ENCODE results near the gene GART. TPM values are rescaled to one million over a fixed set of nuclear protein-coding genes. Genes with fewer than 3 reads are reported as not detected.
"Not testable (repeated sequence)": the region's sequence is repeated elsewhere in the genome, so short reads cannot be mapped to it uniquely, and the experiment has no call there.

Gene GART
- total RNA-seq, 1 experiment from 2014 or later: 240 TPM

GRCh38 chr21:33514229-33514628 lies 27.7 kb downstream of the GART start:
- DNase-seq (ENCODE audit: unreplicated experiment): peak; percentile 16
- Mint-ChIP-seq H3K36me3 (ENCODE audit: insufficient read depth, unreplicated experiment) (peaks cover 99% of the 10 kb centered on the region), H3K27me3 (ENCODE audit: insufficient read depth, unreplicated experiment) (no peaks in the 10 kb centered on the region), H3K4me1 (ENCODE audit: insufficient read depth, unreplicated experiment) (peaks cover 6% of the 10 kb centered on the region), H3K27ac (ENCODE audit: low read depth, unreplicated experiment) (no peak overlapping the region), H3K9me3 (ENCODE audit: unreplicated experiment) (no peaks in the 10 kb centered on the region), H3K4me3 (ENCODE audit: unreplicated experiment) (no peak overlapping the region)
- ChIA-PET POLR2A (interaction anchor here (0.6 to 1.8 kb wide), 5 partner anchors 8 to 52 kb away, joined by 3 to 6 read pairs (median 5); partner anchors contain the start of genes GART and SON), CTCF (interaction anchor here (0.6 kb wide), 1 partner anchor 113 kb away, joined by 4 read pairs; no protein-coding TSS in a partner anchor)
- no peak for TF ChIP-seq CTCF (IDR thresholded peaks at IDR 0.05; ENCODE audit: unreplicated experiment)
- intact Hi-C loops (cut with micrococcal nuclease): no loop called here
- BruUV-seq (replicated peaks): no TSS peak

DNA sequence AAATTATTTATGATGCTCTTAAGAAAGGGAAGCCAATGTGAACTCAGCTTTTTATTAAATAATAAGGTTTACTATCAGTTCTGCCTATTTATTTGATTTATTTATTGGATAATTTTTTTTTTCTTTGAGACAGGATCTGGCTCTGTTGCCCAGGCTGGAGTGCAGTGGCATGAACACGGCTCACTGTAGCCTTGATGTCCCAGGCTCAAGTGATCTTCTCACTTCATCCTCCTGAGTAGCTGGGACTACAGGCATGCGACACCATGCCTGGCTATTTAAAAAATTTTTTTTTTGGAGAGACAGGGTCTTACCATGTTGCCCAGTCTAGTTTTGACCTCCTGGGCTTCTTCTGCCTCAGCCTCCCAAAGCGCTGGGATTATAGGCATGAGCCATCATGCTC lies 29.4 kb downstream of the GART start:
- Mint-ChIP-seq H3K36me3 (ENCODE audit: insufficient read depth, unreplicated experiment) (peaks cover 99% of the 10 kb centered on the region), H3K9me3 (ENCODE audit: unreplicated experiment) (no peaks in the 10 kb centered on the region), H3K4me1 (ENCODE audit: insufficient read depth, unreplicated experiment) (peaks cover 6% of the 10 kb centered on the region), H3K27me3 (ENCODE audit: insufficient read depth, unreplicated experiment) (no peaks in the 10 kb centered on the region), H3K4me3 (ENCODE audit: unreplicated experiment) (no peak overlapping the region), H3K27ac (ENCODE audit: low read depth, unreplicated experiment) (no peak overlapping the region)
- no TSS peak for BruUV-seq (replicated peaks)
- POLR2A ChIA-PET: no interaction called here
- TF ChIP-seq CTCF (IDR thresholded peaks at IDR 0.05; ENCODE audit: unreplicated experiment): no peak
- intact Hi-C loops (cut with micrococcal nuclease): no loop called here
- CTCF ChIA-PET: interaction anchor here (1.0 kb wide), 1 partner anchor 34 kb away, joined by 3 read pairs; no protein-coding TSS in a partner anchor
- DNase-seq (ENCODE audit: unreplicated experiment): no peak

GRCh38 chr21:33511639-33512038 lies 30.3 kb downstream of the GART start:
- no peak for TF ChIP-seq CTCF (IDR thresholded peaks at IDR 0.05; ENCODE audit: unreplicated experiment)
- Mint-ChIP-seq H3K27ac (ENCODE audit: low read depth, unreplicated experiment) (no peak overlapping the region), H3K9me3 (ENCODE audit: unreplicated experiment) (no peaks in the 10 kb centered on the region), H3K27me3 (ENCODE audit: insufficient read depth, unreplicated experiment) (no peaks in the 10 kb centered on the region), H3K4me1 (ENCODE audit: insufficient read depth, unreplicated experiment) (peaks cover 6% of the 10 kb centered on the region), H3K36me3 (ENCODE audit: insufficient read depth, unreplicated experiment) (peaks cover 99% of the 10 kb centered on the region), H3K4me3 (ENCODE audit: unreplicated experiment) (no peak overlapping the region)
- DNase-seq (ENCODE audit: unreplicated experiment): no peak
- ChIA-PET POLR2A (no interaction called here), CTCF (no interaction called here)
- no TSS peak for BruUV-seq (replicated peaks)
- intact Hi-C loops (cut with micrococcal nuclease): no loop called here

DNA sequence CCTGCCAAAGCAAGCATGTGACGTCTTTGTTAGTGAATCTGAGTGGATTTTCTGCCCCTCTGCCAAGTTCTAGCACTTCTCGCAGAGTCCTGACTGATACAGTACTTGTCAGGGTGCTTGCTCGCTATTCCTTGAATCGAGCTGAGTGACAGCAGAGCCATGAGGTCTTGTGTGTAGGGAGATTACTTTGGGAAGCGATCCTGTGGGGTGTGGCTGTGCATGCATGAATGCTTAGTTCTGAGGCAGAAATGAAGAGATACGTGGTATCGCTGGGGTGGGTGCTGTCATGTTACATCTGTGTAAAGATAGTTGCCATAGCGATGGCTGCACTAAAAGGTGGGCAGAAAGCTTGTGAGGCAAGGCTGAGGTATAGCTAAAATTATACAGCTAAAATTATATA lies 31.1 kb downstream of the GART start:
- H3K27ac Mint-ChIP-seq (ENCODE audit: low read depth, unreplicated experiment): no peak overlapping the region
- BruUV-seq (replicated peaks): no TSS peak
- H3K9me3 Mint-ChIP-seq (ENCODE audit: unreplicated experiment): no peaks in the 10 kb centered on the region
- H3K36me3 Mint-ChIP-seq (ENCODE audit: insufficient read depth, unreplicated experiment): peaks cover 99% of the 10 kb centered on the region
- CTCF ChIA-PET: no interaction called here
- DNase-seq (ENCODE audit: unreplicated experiment): no peak
- TF ChIP-seq CTCF (IDR thresholded peaks at IDR 0.05; ENCODE audit: unreplicated experiment): no peak
- no peaks in the 10 kb centered on the region for H3K27me3 Mint-ChIP-seq (ENCODE audit: insufficient read depth, unreplicated experiment)
- intact Hi-C loops (cut with micrococcal nuclease): no loop called here
- no peak overlapping the region for H3K4me3 Mint-ChIP-seq (ENCODE audit: unreplicated experiment)
- POLR2A ChIA-PET: interaction anchor here (0.6 kb wide), 1 partner anchor 10 kb away, joined by 3 read pairs; no protein-coding TSS in a partner anchor
- H3K4me1 Mint-ChIP-seq (ENCODE audit: insufficient read depth, unreplicated experiment): peaks cover 6% of the 10 kb centered on the region

DNA sequence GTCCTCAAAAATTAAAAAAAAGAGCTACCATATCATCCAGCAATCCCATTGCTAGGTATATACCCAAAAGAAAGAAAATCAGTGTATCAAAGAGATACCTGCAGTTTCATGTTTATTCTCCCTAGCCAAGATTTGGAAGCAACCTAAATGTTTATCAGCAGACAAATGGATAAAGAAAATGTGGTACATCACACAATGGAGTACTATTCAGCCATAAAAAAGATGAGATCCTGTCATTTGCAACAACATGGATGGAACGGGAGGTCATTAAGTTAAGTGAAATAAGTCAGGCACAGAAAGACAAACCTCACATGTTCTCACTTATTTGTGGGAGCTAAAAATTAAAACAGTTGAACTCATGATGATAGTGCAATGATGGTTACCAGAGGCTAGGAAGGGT lies 34.9 kb downstream of the GART start:
- ChIA-PET CTCF (interaction anchor here (0.6 kb wide), 1 partner anchor 147 kb away, joined by 5 read pairs; no protein-coding TSS in a partner anchor), POLR2A (interaction anchor here (1.6 kb wide), 1 partner anchor 8 kb away, joined by 5 read pairs; no protein-coding TSS in a partner anchor)
- DNase-seq (ENCODE audit: unreplicated experiment); H3K9me3 Mint-ChIP-seq (ENCODE audit: unreplicated experiment); intact Hi-C loops (cut with micrococcal nuclease); H3K27ac Mint-ChIP-seq (ENCODE audit: low read depth, unreplicated experiment); H3K4me1 Mint-ChIP-seq (ENCODE audit: insufficient read depth, unreplicated experiment); BruUV-seq (replicated peaks); H3K4me3 Mint-ChIP-seq (ENCODE audit: unreplicated experiment); H3K27me3 Mint-ChIP-seq (ENCODE audit: insufficient read depth, unreplicated experiment): not testable (repeated sequence)
- H3K36me3 Mint-ChIP-seq (ENCODE audit: insufficient read depth, unreplicated experiment): peaks cover 95% of the 10 kb centered on the region
